Activated CD8-positive, alpha-beta memory T cell treated with anti-CD3 and anti-CD28 coated beads, Interleukin-2, amount 50 U/mL, for 48 hours (primary cell): Measurements from ENCODE around the gene TUBGCP2.
"Not testable (repeated sequence)": the region's sequence is repeated elsewhere in the genome, so short reads cannot be mapped to it uniquely, and the experiment has no call there.

Experiments
- DNase-seq: peaks from one replicate; pipeline ENCODE4 v3.0.0-alpha.2; 2020

Gene TUBGCP2

GRCh38 chr10:133242611-133243356 lies 65.9 kb downstream of the TUBGCP2 start:
- DNase-seq, result no peak

GRCh38 chr10:133241501-133242205 lies 67.0 kb downstream of the TUBGCP2 start:
- DNase-seq, result no peak

GRCh38 chr10:133239990-133240389 lies 68.7 kb downstream of the TUBGCP2 start:
- no peak for DNase-seq

- no peak for DNase-seq
These were observed 70.2 kb downstream of the TUBGCP2 start for GRCh38 chr10:133238466-133238804.

DNA sequence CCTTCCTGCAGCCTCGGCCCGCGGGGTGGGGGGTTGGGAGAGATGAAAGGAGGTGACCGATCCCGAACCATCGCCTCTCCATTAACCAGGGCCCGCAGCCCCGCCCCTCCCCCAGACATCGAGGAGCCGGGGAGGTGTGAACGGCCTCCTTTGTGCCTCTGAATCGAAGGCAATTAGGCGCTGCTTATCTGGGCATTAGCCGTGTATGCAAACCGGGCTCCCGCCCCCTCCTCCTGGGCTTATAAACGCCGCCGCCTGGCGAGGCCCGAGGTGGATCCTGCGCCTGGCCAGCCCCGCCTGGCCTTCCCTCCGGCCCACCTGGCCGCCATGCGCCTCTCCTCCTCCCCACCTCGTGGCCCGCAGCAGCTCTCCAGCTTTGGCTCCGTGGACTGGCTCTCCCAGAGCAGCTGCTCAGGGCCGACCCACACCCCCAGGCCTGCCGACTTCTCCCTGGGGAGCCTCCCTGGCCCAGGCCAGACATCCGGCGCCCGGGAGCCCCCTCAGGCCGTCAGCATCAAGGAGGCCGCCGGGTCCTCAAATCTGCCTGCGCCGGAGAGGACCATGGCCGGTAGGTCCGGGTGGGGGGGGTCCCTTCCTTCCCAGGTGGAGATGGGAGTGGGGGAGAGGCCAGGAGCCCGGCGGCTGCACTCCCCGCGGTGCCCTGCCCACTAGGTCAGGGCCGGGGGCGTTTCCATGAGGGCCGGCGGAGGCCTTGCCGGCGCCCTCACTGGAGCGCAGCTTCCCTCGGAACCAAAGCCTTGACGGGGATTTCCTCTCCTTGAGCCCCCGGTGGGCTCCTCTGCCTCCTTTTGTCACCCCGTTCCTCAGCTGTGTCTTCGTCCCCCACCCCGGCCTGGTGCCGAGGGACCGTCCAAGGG lies 70.8 kb downstream of the TUBGCP2 start, which contains the start of gene VENTX:
TSS of gene VENTX (plus strand) at position 268 of the 878 bp plus-strand sequence. CDS start at position 328, 60 bp downstream.
- no peak for DNase-seq

- no peak for DNase-seq
These were observed 71.5 kb downstream of the TUBGCP2 start for GRCh38 chr10:133237241-133237587.

- DNase-seq, result no peak
These were observed 72.1 kb downstream of the TUBGCP2 start for GRCh38 chr10:133236401-133237240.

GRCh38 chr10:133235932-133236331 lies 72.7 kb downstream of the TUBGCP2 start:
- DNase-seq, result no peak

DNA sequence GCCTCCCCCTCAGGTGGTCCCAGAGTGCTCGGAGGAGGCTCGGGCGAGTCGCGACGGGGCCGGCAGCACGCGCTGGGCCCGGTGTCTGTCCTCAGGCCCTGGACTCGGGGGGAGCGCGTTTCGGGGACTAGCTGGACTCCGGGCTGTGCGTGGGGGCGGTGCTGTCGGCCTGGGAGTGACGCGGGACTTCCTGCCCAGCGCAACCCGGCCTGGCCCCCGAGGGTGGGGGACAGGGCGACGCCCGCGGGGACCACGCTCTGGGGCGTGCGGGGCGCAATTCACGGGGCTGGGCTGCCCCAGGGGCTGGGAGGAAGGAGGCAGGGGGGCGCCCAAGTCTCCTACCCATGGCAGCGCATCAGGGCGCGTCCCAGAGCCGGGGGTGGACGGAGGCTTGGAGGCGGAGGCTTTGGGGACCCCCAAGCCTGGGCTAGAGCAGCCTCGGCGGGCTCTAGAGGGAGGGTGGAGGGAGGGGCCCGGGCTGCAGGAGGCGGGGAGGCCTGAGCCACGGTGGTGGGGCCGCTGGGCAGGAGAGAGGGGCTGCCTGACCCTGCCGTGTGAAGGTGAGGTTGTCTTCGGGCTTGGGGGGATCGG lies 73.3 kb downstream of the TUBGCP2 start:
- DNase-seq, result no peak

- DNase-seq, result not testable (repeated sequence)
These were observed 73.9 kb downstream of the TUBGCP2 start for GRCh38 chr10:133234796-133235195.

- DNase-seq, result no peak
These were observed 76.6 kb downstream of the TUBGCP2 start for GRCh38 chr10:133231946-133232574.

DNA sequence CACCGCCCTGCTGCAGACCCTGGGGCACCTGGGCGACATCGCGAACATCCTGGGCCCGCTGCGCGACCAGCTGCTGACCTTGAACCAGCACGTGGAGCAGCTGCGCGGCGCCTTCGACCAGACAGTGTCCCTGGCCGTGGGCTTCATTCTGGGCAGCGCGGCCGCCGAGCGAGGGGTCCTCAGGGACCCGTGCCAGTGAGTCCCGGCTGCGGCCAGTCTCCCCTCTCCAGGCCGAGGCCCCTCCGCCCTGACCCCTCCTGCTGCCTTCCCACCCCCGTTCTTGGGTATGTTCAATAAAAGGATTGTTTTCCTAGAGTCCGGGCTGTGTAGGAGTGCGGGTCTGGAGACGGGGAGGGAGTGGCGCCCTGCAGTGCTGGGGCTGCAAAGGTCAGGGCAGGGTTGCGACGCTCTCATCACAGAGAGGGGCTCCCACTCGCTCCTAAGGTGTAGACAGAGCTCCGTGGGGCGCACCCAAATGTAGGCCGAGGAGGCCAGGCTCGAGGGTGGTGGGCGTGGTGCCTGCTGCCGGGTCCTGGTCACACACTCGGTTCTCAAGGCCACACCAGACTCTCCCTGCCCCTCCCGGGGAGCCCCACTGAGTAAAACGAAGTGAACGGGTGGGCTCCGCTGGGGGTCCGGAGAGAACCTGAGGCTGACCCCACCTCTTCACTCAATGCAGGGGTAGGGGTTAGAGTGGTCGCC lies 77.3 kb downstream of the TUBGCP2 start:
- DNase-seq, result no peak

DNA sequence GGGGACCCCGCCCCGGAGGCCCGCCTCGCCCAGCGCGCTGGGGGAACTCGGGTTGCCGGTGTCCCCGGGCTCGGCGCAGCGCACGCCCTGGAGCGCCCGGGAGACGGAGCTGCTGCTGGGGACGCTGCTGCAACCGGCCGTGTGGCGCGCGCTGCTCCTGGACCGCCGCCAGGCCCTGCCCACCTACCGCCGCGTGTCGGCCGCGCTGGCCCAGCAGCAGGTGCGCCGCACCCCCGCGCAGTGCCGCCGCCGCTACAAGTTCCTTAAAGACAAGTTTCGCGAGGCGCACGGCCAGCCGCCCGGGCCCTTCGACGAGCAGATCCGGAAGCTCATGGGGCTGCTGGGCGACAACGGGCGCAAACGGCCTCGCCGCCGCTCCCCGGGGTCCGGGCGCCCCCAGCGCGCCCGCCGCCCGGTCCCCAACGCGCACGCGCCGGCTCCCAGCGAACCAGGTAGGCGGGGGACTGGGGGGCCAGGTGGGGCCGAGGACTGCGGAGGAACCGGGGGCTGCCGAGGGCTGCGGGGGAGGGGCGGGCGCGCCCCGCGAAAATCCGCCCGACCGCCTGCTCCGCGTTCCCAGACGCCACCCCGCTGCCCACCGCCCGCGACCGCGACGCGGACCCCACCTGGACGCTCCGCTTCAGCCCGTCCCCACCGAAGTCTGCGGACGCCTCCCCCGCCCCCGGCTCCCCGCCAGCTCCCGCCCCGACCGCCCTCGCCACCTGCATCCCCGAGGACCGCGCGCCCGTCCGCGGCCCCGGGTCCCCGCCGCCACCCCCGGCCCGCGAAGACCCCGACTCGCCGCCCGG lies 78.1 kb downstream of the TUBGCP2 start:
- DNase-seq, result no peak

DNA sequence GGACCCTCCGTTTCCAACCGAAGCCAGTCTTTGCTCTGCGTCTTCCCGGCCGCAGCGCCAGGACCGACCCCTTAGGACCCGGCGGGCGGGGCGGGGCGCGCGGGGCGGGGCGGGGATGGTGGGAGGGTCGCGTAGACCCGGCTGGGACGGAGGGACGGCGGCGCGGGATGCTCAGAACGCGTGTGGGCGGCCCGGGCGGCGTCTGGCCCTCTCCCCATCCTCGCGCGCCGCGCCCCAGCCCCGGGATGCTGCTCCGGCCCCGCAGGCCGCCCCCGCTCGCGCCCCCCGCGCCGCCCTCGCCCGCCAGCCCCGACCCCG lies 78.7 kb downstream of the TUBGCP2 start, which contains the start of gene UTF1:
TSS of gene UTF1 (plus strand) at position 174 of the 318 bp plus-strand sequence. CDS start at position 246, 72 bp downstream.
- no peak for DNase-seq

DNA sequence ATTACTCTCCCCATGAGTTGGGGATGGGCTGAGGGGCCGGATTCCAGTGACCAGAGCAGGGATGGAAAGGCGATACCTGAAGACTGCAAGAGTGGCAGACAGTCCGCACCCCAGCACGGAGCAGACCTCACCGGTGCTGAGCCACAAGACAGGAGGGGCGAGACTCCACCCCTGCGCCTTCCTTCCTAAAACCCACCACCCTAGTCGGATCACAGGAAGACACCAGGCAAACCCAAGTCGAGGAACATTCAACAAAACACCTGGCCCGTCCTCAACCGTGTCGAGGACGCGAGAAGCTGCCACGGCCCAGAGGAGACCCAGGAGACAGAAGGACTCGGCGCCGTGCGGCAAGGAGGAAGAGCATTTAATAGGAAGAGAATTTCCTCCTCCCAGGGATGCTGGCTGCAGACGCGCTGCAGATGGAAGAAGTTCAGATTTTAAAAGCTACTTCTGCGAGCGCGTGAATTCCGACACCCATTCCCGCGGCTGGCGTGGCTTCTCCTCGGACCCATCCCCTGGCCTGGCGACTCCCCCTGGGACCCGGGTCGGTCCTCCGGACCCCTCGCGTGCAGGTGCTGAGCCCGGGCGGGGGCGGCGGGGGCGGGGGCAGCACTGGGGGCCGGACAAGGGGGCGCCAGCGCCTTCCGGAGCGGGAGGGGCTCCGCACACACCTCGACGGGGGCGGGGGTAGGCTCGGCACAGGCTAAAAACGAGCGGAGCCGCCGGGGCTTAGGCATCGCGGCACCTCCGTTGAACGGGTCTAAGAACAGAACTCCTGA lies 79.2 kb downstream of the TUBGCP2 start:
- no peak for DNase-seq
